Lower leg skin (tissue), 3 donors: ENCODE data around the gene IFNG.

Experiments
- CTCF ChIP-seq, 3 donors: fragments of 450-650 bp; IDR thresholded peaks; one replicate each; pipeline ENCODE4 v1.5.1; 2016; ENCODE audit warnings: antibody characterized with exemption in 3 of 3, mild to moderate bottlenecking in 3 of 3, moderate library complexity in 2 of 3
- POLR2A ChIP-seq, 2 donors: fragments of 450-650 bp; IDR thresholded peaks; one replicate each; pipeline ENCODE4 v1.6.1; 2016 to 2017; ENCODE audit warnings: antibody characterized with exemption in 2 of 2, mild to moderate bottlenecking in 1 of 2, moderate library complexity in 1 of 2

- no peak for TF ChIP-seq CTCF (IDR thresholded peaks at IDR 0.05)
- no peak for TF ChIP-seq POLR2A (IDR thresholded peaks at IDR 0.05)
Measured at GRCh38 chr12:68166317-68166831, 6.8 kb upstream of the IFNG start.
